GM12891 (cell line): ENCODE results near the gene MAD1L1.

Experiments
- POLR2A ChIP-seq: IDR thresholded peaks from 2 replicates; pipeline ENCODE4 v1.6.1; 2011; ENCODE audit warnings: low read depth, low read length, control low read depth
- POLR2AphosphoS5 ChIP-seq: IDR thresholded peaks from 2 replicates; pipeline ENCODE4 v1.6.1; 2011; ENCODE audit warnings: low read depth, low read length, control low read depth
- POU2F2 ChIP-seq: IDR thresholded peaks from 2 replicates; pipeline ENCODE4 v1.6.1; 2011; ENCODE audit warnings: low read depth, mild to moderate bottlenecking, control low read depth, low read length, moderate library complexity
- TAF1 ChIP-seq: IDR thresholded peaks from 2 replicates; pipeline ENCODE4 v1.6.1; 2011; ENCODE audit warnings: low read depth, low read length, control low read depth

DNA sequence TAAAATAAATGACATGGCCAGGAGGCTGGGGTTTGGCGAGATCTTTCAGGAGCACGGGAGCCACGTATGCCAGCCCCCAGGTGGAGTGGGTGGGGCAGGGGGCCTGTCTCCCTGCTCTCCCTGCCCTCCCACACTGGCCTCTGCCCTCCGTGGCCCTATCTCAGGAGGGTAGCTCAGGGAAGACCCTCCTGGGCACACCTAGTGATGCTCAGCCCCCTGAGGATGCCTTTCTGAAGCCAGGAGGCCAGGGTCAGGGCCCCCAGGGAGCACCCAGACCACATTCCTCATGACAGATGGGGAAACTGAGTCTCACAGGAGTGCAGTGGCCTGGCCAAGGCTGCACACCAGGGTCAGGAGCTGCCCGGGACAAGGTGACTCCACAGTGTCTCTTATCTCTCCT lies 339.3 kb downstream of the MAD1L1 start:
- TF ChIP-seq TAF1 (no peak), POLR2AphosphoS5 (no peak), POLR2A (no peak), POU2F2 (no peak)
